CMK (cell line): ENCODE measurements around the gene POU2F3.

Experiments
- DNase-seq: peaks from one replicate; pipeline ENCODE4 v3.0.0-alpha.2; 2010; ENCODE audit warnings: low read depth

The POU2F3 gene

GRCh38 chr11:120226714-120227113 is 13.2 kb upstream of the POU2F3 start:
- DNase-seq, result no peak

- no peak for DNase-seq
Observed at GRCh38 chr11:120227228-120227852, 12.6 kb upstream of the POU2F3 start.

GRCh38 chr11:120228794-120229384 is 11.1 kb upstream of the POU2F3 start:
- no peak for DNase-seq

GRCh38 chr11:120229451-120230424 is 10.2 kb upstream of the POU2F3 start:
- DNase-seq, result no peak

- no peak for DNase-seq
Observed at GRCh38 chr11:120230433-120231071, 9.4 kb upstream of the POU2F3 start.

GRCh38 chr11:120231963-120232362 is 8.0 kb upstream of the POU2F3 start:
- DNase-seq, result no peak

GRCh38 chr11:120233207-120233803 is 6.6 kb upstream of the POU2F3 start:
- no peak for DNase-seq

GRCh38 chr11:120235024-120235628 is 4.8 kb upstream of the POU2F3 start:
- no peak for DNase-seq

- no peak for DNase-seq
Observed at GRCh38 chr11:120236169-120237107, 3.5 kb upstream of the POU2F3 start.

GRCh38 chr11:120238968-120239620 is 846 bp upstream of the POU2F3 start:
- no peak for DNase-seq

- no peak for DNase-seq
Observed at GRCh38 chr11:120240866-120241265, 926 bp downstream of the POU2F3 start.

- DNase-seq, result no peak
Observed at GRCh38 chr11:120241277-120241676, 1.3 kb downstream of the POU2F3 start.

GRCh38 chr11:120243221-120243620 is 3.3 kb downstream of the POU2F3 start:
- DNase-seq, result no peak

- DNase-seq, result no peak
Observed at GRCh38 chr11:120244476-120245365, 4.8 kb downstream of the POU2F3 start.

GRCh38 chr11:120245434-120245833 is 5.5 kb downstream of the POU2F3 start:
- no peak for DNase-seq

- DNase-seq, result no peak
Observed at GRCh38 chr11:120248551-120249278, 8.8 kb downstream of the POU2F3 start.

- no peak for DNase-seq
Observed at GRCh38 chr11:120249279-120250262, 9.6 kb downstream of the POU2F3 start.
